HG02623 (cell line): Measurements from ENCODE around the gene ANKZF1.
A peak's percentile ranks its signal among the peaks of the same experiment; 100 is the strongest.
"Not testable (repeated sequence)": the region's sequence is repeated elsewhere in the genome, so short reads cannot be mapped to it uniquely, and the experiment has no call there.

Experiments used
- ATAC-seq: cut with Tn5 transposase; IDR thresholded peaks from one replicate; pipeline ENCODE4 v1.9.1; 2021; ENCODE audit warnings: moderate library complexity; ENCODE audit not compliant: unreplicated experiment

ANKZF1 gene

GRCh38 chr2:219253753-219254589 lies 24.4 kb downstream of the ANKZF1 start, which contains the start of gene TUBA4A:
Gene TUBA4A (minus strand): TSS chr2:219253918. CDS start chr2:219253858, 60 bp downstream.
- ATAC-seq = peak; percentile 40

GRCh38 chr2:219254590-219255201 lies 25.1 kb downstream of the ANKZF1 start:
- peak; percentile 28 for ATAC-seq

- ATAC-seq = not testable (repeated sequence)
Measured at GRCh38 chr2:219258942-219259341, 29.3 kb downstream of the ANKZF1 start.

GRCh38 chr2:219261024-219261855 lies 31.6 kb downstream of the ANKZF1 start:
- no peak for ATAC-seq

GRCh38 chr2:219266232-219266631 lies 36.6 kb downstream of the ANKZF1 start:
- no peak for ATAC-seq

GRCh38 chr2:219266886-219267285 lies 37.3 kb downstream of the ANKZF1 start:
- ATAC-seq = no peak

GRCh38 chr2:219268294-219268693 lies 38.7 kb downstream of the ANKZF1 start:
- ATAC-seq = no peak

GRCh38 chr2:219269362-219270054 lies 39.9 kb downstream of the ANKZF1 start:
- no peak for ATAC-seq

GRCh38 chr2:219270055-219270372 lies 40.4 kb downstream of the ANKZF1 start:
- ATAC-seq = no peak

GRCh38 chr2:219271021-219271420 lies 41.4 kb downstream of the ANKZF1 start:
- ATAC-seq = no peak

GRCh38 chr2:219272356-219272755 lies 42.8 kb downstream of the ANKZF1 start:
- no peak for ATAC-seq

- no peak for ATAC-seq
Measured at GRCh38 chr2:219272995-219273394, 43.4 kb downstream of the ANKZF1 start.

- no peak for ATAC-seq
Measured at GRCh38 chr2:219273937-219274336, 44.3 kb downstream of the ANKZF1 start.

GRCh38 chr2:219274361-219274921 lies 44.8 kb downstream of the ANKZF1 start:
- no peak for ATAC-seq

GRCh38 chr2:219277703-219278654 lies 48.4 kb downstream of the ANKZF1 start:
- ATAC-seq = no peak

- no peak for ATAC-seq
Measured at GRCh38 chr2:219278655-219279150, 49.1 kb downstream of the ANKZF1 start.

- ATAC-seq = peak; percentile 81
Measured at GRCh38 chr2:219279151-219279915, 49.7 kb downstream of the ANKZF1 start, which contains the start of gene DNAJB2. Gene DNAJB2 (plus strand): TSS chr2:219279366. CDS start chr2:219279834, 468 bp downstream.

- no peak for ATAC-seq
Measured at GRCh38 chr2:219279916-219280516, 50.4 kb downstream of the ANKZF1 start.
